Effector memory CD4-positive, alpha-beta T cell (primary cell): ENCODE results near the gene UQCC5.

ENCODE experiments used
- DNase-seq, 3 donors: peaks; one replicate each; pipeline ENCODE4 v3.0.0-alpha.2; 2020
- H3K27ac ChIP-seq: 2 replicates; pipeline ENCODE4 v1.7.0; 2013; ENCODE audit warnings: mild to moderate bottlenecking, low read length, moderate library complexity; ENCODE audit not compliant: insufficient read depth, poor library complexity, severe bottlenecking
- H3K27me3 ChIP-seq: replicated peaks from 2 replicates; pipeline ENCODE4 v1.7.0; 2013; ENCODE audit warnings: mild to moderate bottlenecking, low read length; ENCODE audit not compliant: insufficient read depth, control insufficient read depth, poor library complexity, severe bottlenecking
- H3K36me3 ChIP-seq: 2 replicates; pipeline ENCODE4 v1.7.0; 2013; ENCODE audit warnings: mild to moderate bottlenecking, low read length, moderate library complexity; ENCODE audit not compliant: control insufficient read depth, insufficient read depth
- H3K4me1 ChIP-seq: 2 replicates; pipeline ENCODE4 v1.7.0; 2013; ENCODE audit warnings: low read length, mild to moderate bottlenecking; ENCODE audit not compliant: control insufficient read depth, insufficient read depth, poor library complexity, severe bottlenecking
- H3K4me3 ChIP-seq: 2 replicates; pipeline ENCODE4 v1.7.0; 2013; ENCODE audit warnings: low read length, low read depth, mild to moderate bottlenecking; ENCODE audit not compliant: insufficient read depth, poor library complexity, severe bottlenecking
- H3K9me3 ChIP-seq: 2 replicates; pipeline ENCODE4 v1.7.0; 2013; ENCODE audit warnings: mild to moderate bottlenecking, low read length, moderate library complexity; ENCODE audit not compliant: control insufficient read depth

UQCC5 gene

GRCh38 chr3:52516509-52517195, 19.8 kb upstream of the UQCC5 start:
- Histone ChIP-seq H3K36me3 (no peaks in the 10 kb centered on the region), H3K9me3 (no peaks in the 10 kb centered on the region), H3K27ac (no peak overlapping the region), H3K27me3 (no peaks in the 10 kb centered on the region), H3K4me3 (no peak overlapping the region), H3K4me1 (no peaks in the 10 kb centered on the region)
- DNase-seq, result no peak

- no peak for DNase-seq
- H3K4me1 ChIP-seq, result no peaks in the 10 kb centered on the region
Measured at GRCh38 chr3:52517796-52518722, 18.3 kb upstream of the UQCC5 start.

GRCh38 chr3:52518723-52519444, 17.5 kb upstream of the UQCC5 start:
- H3K4me1 ChIP-seq, result no peaks in the 10 kb centered on the region
- no peak overlapping the region for H3K4me3 ChIP-seq
- no peaks in the 10 kb centered on the region for H3K36me3 ChIP-seq
- no peak overlapping the region for H3K27ac ChIP-seq
- no peaks in the 10 kb centered on the region for H3K9me3 ChIP-seq
- no peaks in the 10 kb centered on the region for H3K27me3 ChIP-seq
- DNase-seq, result no peak

More at GRCh38 chr3:52517796-52518722, 18.3 kb upstream of the UQCC5 start:
- Histone ChIP-seq H3K27ac (no peak overlapping the region), H3K4me3 (no peak overlapping the region), H3K9me3 (no peaks in the 10 kb centered on the region), H3K36me3 (no peaks in the 10 kb centered on the region), H3K27me3 (no peaks in the 10 kb centered on the region)

GRCh38 chr3:52519445-52520140, 16.8 kb upstream of the UQCC5 start:
- Histone ChIP-seq H3K27ac (no peak overlapping the region), H3K4me3 (no peak overlapping the region), H3K4me1 (no peaks in the 10 kb centered on the region), H3K9me3 (no peaks in the 10 kb centered on the region), H3K27me3 (no peaks in the 10 kb centered on the region), H3K36me3 (no peaks in the 10 kb centered on the region)
- DNase-seq, result no peak

- H3K36me3 ChIP-seq, result no peaks in the 10 kb centered on the region
- no peak overlapping the region for H3K4me3 ChIP-seq
- no peaks in the 10 kb centered on the region for H3K4me1 ChIP-seq
- no peaks in the 10 kb centered on the region for H3K27me3 ChIP-seq
- DNase-seq, result no peak
- no peaks in the 10 kb centered on the region for H3K9me3 ChIP-seq
- no peak overlapping the region for H3K27ac ChIP-seq
Measured at GRCh38 chr3:52520141-52520667, 16.2 kb upstream of the UQCC5 start.

- H3K9me3 ChIP-seq, result no peaks in the 10 kb centered on the region
- H3K27me3 ChIP-seq, result no peaks in the 10 kb centered on the region
- H3K36me3 ChIP-seq, result no peaks in the 10 kb centered on the region
- no peaks in the 10 kb centered on the region for H3K4me1 ChIP-seq
- no peak for DNase-seq
- no peak overlapping the region for H3K4me3 ChIP-seq
- no peak overlapping the region for H3K27ac ChIP-seq
Measured at GRCh38 chr3:52520716-52521487, 15.5 kb upstream of the UQCC5 start.

GRCh38 chr3:52521488-52521824, 14.9 kb upstream of the UQCC5 start:
- Histone ChIP-seq H3K27me3 (no peaks in the 10 kb centered on the region), H3K4me3 (no peak overlapping the region), H3K27ac (no peak overlapping the region), H3K36me3 (no peaks in the 10 kb centered on the region), H3K4me1 (no peaks in the 10 kb centered on the region), H3K9me3 (no peaks in the 10 kb centered on the region)
- DNase-seq, result no peak

GRCh38 chr3:52521881-52522650, 14.3 kb upstream of the UQCC5 start:
- no peaks in the 10 kb centered on the region for H3K9me3 ChIP-seq
- no peak overlapping the region for H3K4me3 ChIP-seq
- H3K4me1 ChIP-seq, result no peaks in the 10 kb centered on the region
- no peak overlapping the region for H3K27ac ChIP-seq
- no peaks in the 10 kb centered on the region for H3K36me3 ChIP-seq
- no peaks in the 10 kb centered on the region for H3K27me3 ChIP-seq
- no peak for DNase-seq
